ENCODE results near the gene TCEA2. TPM values are rescaled to one million over a fixed set of nuclear protein-coding genes. Genes with fewer than 3 reads are reported as not detected.

The TCEA2 gene
- total and polyA plus RNA-seq, 2 of the 13 experiments (the other 11 are each of a cell fraction or from before 2014, with no cell fraction given) = 28.1 to 33.7 TPM

DNA sequence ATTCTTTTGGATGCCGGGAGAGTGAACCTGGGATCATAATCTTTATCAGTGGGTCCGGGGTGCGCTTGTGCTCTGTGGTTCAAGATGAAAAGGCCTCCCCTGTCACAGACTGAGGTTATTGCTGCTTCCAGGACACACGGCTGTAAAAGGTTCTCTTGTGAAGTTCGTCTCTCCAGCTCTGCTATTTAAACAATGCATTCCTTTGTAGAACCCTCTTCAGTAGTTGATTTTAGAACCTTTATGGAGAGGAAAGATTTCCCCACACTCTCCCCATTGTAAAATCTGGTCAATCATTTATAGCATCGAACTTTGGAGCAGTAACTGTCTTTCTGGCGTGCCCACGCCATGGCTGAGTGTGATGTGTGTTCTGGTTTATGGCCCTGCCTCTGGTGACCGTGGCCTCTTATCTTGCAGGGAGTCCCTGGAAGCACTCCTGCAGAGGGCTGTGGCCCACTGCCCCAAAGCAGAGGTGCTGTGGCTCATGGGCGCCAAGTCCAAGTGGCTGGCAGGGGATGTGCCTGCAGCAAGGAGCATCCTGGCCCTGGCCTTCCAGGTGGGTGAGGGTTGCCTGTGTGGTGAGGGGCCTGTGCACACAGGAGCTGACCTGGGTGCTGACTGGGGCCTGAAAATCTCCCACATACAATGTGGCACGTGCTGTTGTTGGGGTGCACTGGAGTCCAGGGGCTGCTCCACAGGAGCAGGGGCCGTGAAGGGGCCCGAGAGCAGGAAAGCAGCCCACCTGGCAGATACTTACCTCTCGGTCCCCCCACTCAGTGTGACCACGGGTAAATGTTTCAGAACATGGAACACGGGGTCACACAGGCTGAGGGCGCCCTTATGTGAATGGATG is 38.6 kb upstream of the TCEA2 start (continued):
- TF ChIP-seq, protein P1, sequence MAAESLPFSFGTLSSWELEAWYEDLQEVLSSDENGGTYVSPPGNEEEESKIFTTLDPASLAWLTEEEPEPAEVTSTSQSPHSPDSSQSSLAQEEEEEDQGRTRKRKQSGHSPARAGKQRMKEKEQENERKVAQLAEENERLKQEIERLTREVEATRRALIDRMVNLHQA (CRISPR knock-in tag; IDR thresholded peaks at IDR 0.05) = no peak; the same call in 1 of the 2 replicates
- TF ChIP-seq ZNF333 (CRISPR knock-in tag; IDR thresholded peaks at IDR 0.05; ENCODE audit: borderline replicate concordance) (0 out of 2 replicates have a peak, but pooled peaks have one; percentile 15), ZNF263 (CRISPR knock-in tag; IDR thresholded peaks at IDR 0.05) (peak; percentile 71), NCOA1 (CRISPR knock-in tag; IDR thresholded peaks at IDR 0.05) (0 out of 2 replicates have a peak, but pooled peaks have one; percentile 40), ZNF652 (CRISPR knock-in tag; IDR thresholded peaks at IDR 0.05; ENCODE audit: borderline replicate concordance, low read depth) (0 out of 2 replicates have a peak, but pooled peaks have one; percentile 43), HDAC6 (IDR thresholded peaks at IDR 0.05; ENCODE audit: low read depth, low read length) (no peak), ZNF441 (CRISPR knock-in tag; IDR thresholded peaks at IDR 0.05; ENCODE audit: borderline replicate concordance) (no peak), ZNF44 (CRISPR knock-in tag; IDR thresholded peaks at IDR 0.05) (peak; percentile 88; the same call in 1 of the 2 replicates), PPARG (CRISPR knock-in tag; conservative IDR thresholded peaks at IDR 0.05) (peak; percentile 73), ZNF564 (CRISPR knock-in tag; IDR thresholded peaks at IDR 0.05) (peak; percentile 97), ZNF879 (CRISPR knock-in tag; IDR thresholded peaks at IDR 0.05) (0 out of 2 replicates have a peak, but pooled peaks have one; percentile 50), ZNF629 (CRISPR knock-in tag; conservative IDR thresholded peaks at IDR 0.05) (0 out of 2 replicates have a peak, but pooled peaks have one; percentile 24), POLR2AphosphoS2 (IDR thresholded peaks at IDR 0.05; ENCODE audit: low read depth, low read length) (no peak), BRCA1 (CRISPR knock-in tag; IDR thresholded peaks at IDR 0.05) (no peak), MTF2 (CRISPR knock-in tag; IDR thresholded peaks at IDR 0.05; ENCODE audit: borderline replicate concordance) (0 out of 2 replicates have a peak, but pooled peaks have one; percentile 16), EHMT2 (IDR thresholded peaks at IDR 0.05; ENCODE audit: borderline replicate concordance, low read depth, low read length) (peak; percentile 57; the same call in 1 of the 2 replicates), ZNF557 (CRISPR knock-in tag; IDR thresholded peaks at IDR 0.05) (no peak), ZNF225 (CRISPR knock-in tag; IDR thresholded peaks at IDR 0.05) (no peak), ZNF777 (CRISPR knock-in tag; IDR thresholded peaks at IDR 0.05) (peak; percentile 32; the same call in 1 of the 2 replicates)
- TF ChIP-seq, protein P2, sequence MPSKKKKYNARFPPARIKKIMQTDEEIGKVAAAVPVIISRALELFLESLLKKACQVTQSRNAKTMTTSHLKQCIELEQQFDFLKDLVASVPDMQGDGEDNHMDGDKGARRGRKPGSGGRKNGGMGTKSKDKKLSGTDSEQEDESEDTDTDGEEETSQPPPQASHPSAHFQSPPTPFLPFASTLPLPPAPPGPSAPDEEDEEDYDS (CRISPR knock-in tag; IDR thresholded peaks at IDR 0.05) = peak; percentile 50; the same call in 1 of the 2 replicates
- TF ChIP-seq, protein P3, sequence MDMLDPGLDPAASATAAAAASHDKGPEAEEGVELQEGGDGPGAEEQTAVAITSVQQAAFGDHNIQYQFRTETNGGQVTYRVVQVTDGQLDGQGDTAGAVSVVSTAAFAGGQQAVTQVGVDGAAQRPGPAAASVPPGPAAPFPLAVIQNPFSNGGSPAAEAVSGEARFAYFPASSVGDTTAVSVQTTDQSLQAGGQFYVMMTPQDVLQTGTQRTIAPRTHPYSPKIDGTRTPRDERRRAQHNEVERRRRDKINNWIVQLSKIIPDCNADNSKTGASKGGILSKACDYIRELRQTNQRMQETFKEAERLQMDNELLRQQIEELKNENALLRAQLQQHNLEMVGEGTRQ (IDR thresholded peaks at IDR 0.05; ENCODE audit: low read depth, low read length) = no peak
- TF ChIP-seq, protein P3 (CRISPR knock-in tag; IDR thresholded peaks at IDR 0.05; ENCODE audit: borderline replicate concordance) = no peak; the same call in 1 of the 2 replicates
- TF ChIP-seq, protein P4, sequence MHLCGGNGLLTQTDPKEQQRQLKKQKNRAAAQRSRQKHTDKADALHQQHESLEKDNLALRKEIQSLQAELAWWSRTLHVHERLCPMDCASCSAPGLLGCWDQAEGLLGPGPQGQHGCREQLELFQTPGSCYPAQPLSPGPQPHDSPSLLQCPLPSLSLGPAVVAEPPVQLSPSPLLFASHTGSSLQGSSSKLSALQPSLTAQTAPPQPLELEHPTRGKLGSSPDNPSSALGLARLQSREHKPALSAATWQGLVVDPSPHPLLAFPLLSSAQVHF (CRISPR knock-in tag; IDR thresholded peaks at IDR 0.05) = no peak
- TF ChIP-seq, protein P5, sequence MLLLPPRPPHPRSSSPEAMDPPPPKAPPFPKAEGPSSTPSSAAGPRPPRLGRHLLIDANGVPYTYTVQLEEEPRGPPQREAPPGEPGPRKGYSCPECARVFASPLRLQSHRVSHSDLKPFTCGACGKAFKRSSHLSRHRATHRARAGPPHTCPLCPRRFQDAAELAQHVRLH (CRISPR knock-in tag; IDR thresholded peaks at IDR 0.05; ENCODE audit: borderline replicate concordance, low read depth) = no peak
- TF ChIP-seq, protein P6, sequence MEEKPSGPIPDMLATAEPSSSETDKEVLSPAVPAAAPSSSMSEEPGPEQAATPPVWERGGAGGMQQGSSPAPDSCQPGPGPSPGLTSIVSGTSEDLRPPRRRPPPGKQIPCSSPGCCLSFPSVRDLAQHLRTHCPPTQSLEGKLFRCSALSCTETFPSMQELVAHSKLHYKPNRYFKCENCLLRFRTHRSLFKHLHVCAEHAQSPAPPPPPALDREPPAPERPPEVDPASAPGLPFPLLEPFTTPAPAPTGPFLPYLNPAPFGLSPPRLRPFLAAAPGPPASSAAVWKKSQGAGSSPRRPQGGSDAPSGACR (CRISPR knock-in tag; IDR thresholded peaks at IDR 0.05) = peak; percentile 91; the same call in 1 of the 2 replicates
- TF ChIP-seq, protein P7, sequence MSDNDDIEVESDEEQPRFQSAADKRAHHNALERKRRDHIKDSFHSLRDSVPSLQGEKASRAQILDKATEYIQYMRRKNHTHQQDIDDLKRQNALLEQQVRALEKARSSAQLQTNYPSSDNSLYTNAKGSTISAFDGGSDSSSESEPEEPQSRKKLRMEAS (IDR thresholded peaks at IDR 0.05) = peak; percentile 91
